H1 (cell line): Measurements from ENCODE around the gene TBC1D23. TPM values are rescaled to one million over a fixed set of nuclear protein-coding genes. Genes with fewer than 3 reads are reported as not detected.

Experiments
- CTCF ChIA-PET: fragments of 300-600 bp; sonication (Branson Sonifier 250); formaldehyde crosslinking; loops from one replicate; lab custom pipeline; 2021; ENCODE audit not compliant: partially characterized antibody; lab: Charles Lee
- POLR2A ChIA-PET: fragments of 300-600 bp; sonication (Branson Sonifier 250); formaldehyde crosslinking; loops from one replicate; lab custom pipeline; 2021; ENCODE audit warnings: inconsistent platforms; ENCODE audit not compliant: partially characterized antibody; lab: Charles Lee
- DNase-seq, 2 experiments: peaks; one replicate each; pipeline versions ENCODE4 v3.0.0 to v3.0.0-alpha.2; 2010 to 2022; ENCODE audit warnings: low spot score in 2 of 2, low read depth in 1 of 2, mixed read lengths in 1 of 2
- FAIRE-seq: peaks from 2 replicates; lab custom pipeline; 2011; peaks lifted over from hg19 to GRCh38; lab: Jason Lieb, UNC
- H2AFZ ChIP-seq: 2 replicates; pipeline ENCODE4 v1.8.1; 2012; ENCODE audit warnings: low read length, inconsistent platforms
- H2AK5ac ChIP-seq: 2 replicates; pipeline ENCODE4 v1.6.1; 2013; ENCODE audit warnings: low read depth, low read length
- H2BK120ac ChIP-seq: replicated peaks from 2 replicates; pipeline ENCODE3; 2013; ENCODE audit warnings: low read depth, low read length, inconsistent platforms
- H2BK12ac ChIP-seq: 2 replicates; pipeline ENCODE4 v1.6.1; 2013; ENCODE audit warnings: low read depth, low read length
- H2BK15ac ChIP-seq: 2 replicates; pipeline ENCODE4 v1.6.1; 2013; ENCODE audit warnings: low read length
- H2BK20ac ChIP-seq: 2 replicates; pipeline ENCODE4 v1.6.1; 2013; ENCODE audit warnings: low read length
- H2BK5ac ChIP-seq: 2 replicates; pipeline ENCODE4 v1.6.1; 2013; ENCODE audit warnings: low read depth, low read length
- H3K14ac ChIP-seq: 2 replicates; pipeline ENCODE4 v1.6.1; 2013; ENCODE audit warnings: inconsistent platforms; ENCODE audit not compliant: insufficient read length
- H3K18ac ChIP-seq: 2 replicates; pipeline ENCODE4 v1.6.1; 2013; ENCODE audit warnings: low read length; ENCODE audit errors: extremely low read depth
- H3K23ac ChIP-seq: 2 replicates; pipeline ENCODE4 v1.6.1; 2013; ENCODE audit warnings: inconsistent platforms; ENCODE audit not compliant: insufficient read length
- H3K23me2 ChIP-seq: 2 replicates; pipeline ENCODE4 v1.6.1; 2013; ENCODE audit warnings: low read depth, low read length
- H3K27ac ChIP-seq: 2 replicates; pipeline ENCODE4 v1.6.1; 2011; ENCODE audit warnings: low read depth, low read length, inconsistent platforms
- H3K27me3 ChIP-seq, 4 experiments: replicated peaks in 1 of 4; 1 replicate in 1 of 4; 2 replicates in 3 of 4; pipeline versions ENCODE4 v1.6.1 to v1.8.1; 2011 to 2013; ENCODE audit warnings: low read length in 3 of 4, mild to moderate bottlenecking in 3 of 4, inconsistent platforms in 2 of 4, mixed read lengths in 2 of 4, moderate library complexity in 1 of 4; ENCODE audit not compliant: control insufficient read depth in 3 of 4, insufficient read depth in 3 of 4; ENCODE audit errors: extremely low read depth in 1 of 4
- H3K36me3 ChIP-seq, 4 experiments: 2 replicates each; pipeline versions ENCODE4 v1.6.1 to v1.8.1; 2011 to 2013; ENCODE audit warnings: mild to moderate bottlenecking in 4 of 4, low read length in 3 of 4, moderate library complexity in 2 of 4, control low read depth in 1 of 4, inconsistent platforms in 1 of 4; ENCODE audit not compliant: insufficient read depth in 4 of 4, control insufficient read depth in 2 of 4
- H3K4ac ChIP-seq: replicated peaks from 2 replicates; pipeline ENCODE3; 2013; ENCODE audit warnings: low read length, low read depth, mixed read lengths, inconsistent platforms; ENCODE audit not compliant: insufficient read length
- H3K4me1 ChIP-seq, 4 experiments: replicated peaks in 1 of 4; 1 replicate in 1 of 4; 2 replicates in 3 of 4; pipeline versions ENCODE4 v1.6.1 to v1.8.1; 2011 to 2013; ENCODE audit warnings: low read length in 3 of 4, inconsistent platforms in 2 of 4, mixed read lengths in 1 of 4; ENCODE audit not compliant: insufficient read depth in 4 of 4, control insufficient read depth in 3 of 4
- H3K4me2 ChIP-seq, 2 experiments: 2 replicates each; pipeline versions ENCODE4 v1.6.1 to v1.8.1; 2011 to 2013; ENCODE audit warnings: low read depth in 2 of 2, low read length in 2 of 2, control low read depth in 1 of 2, inconsistent platforms in 1 of 2, mild to moderate bottlenecking in 1 of 2; ENCODE audit not compliant: insufficient read depth in 1 of 2
- H3K4me3 ChIP-seq, 4 experiments: fragments of 200-600, 300-600 bp in 1 of 4; sonication (generic), shearing (Covaris generic), sonication (Bioruptor Twin) in 1 of 4; 2 replicates each; pipeline versions ENCODE4 v1.5.1 to v1.8.1; 2011 to 2016; ENCODE audit warnings: low read length in 4 of 4, low read depth in 3 of 4, control low read depth in 2 of 4, inconsistent platforms in 2 of 4, mild to moderate bottlenecking in 2 of 4, mixed read lengths in 1 of 4, moderate library complexity in 1 of 4; ENCODE audit not compliant: insufficient read depth in 2 of 4; ENCODE audit errors: extremely low read depth in 1 of 4
- H3K56ac ChIP-seq: replicated peaks from 2 replicates; pipeline ENCODE3; 2013; ENCODE audit warnings: low read depth, mild to moderate bottlenecking, mixed read lengths, low read length, inconsistent platforms; ENCODE audit not compliant: insufficient read length
- H3K79me1 ChIP-seq: 2 replicates; pipeline ENCODE4 v1.6.1; 2013; ENCODE audit warnings: low read depth, low read length, control low read depth
- H3K79me2 ChIP-seq, 2 experiments: 2 replicates each; pipeline versions ENCODE4 v1.6.1 to v1.8.1; 2012 to 2013; ENCODE audit warnings: low read length in 2 of 2, mild to moderate bottlenecking in 2 of 2, inconsistent platforms in 1 of 2; ENCODE audit not compliant: insufficient read depth in 2 of 2, control insufficient read depth in 1 of 2
- H3K9ac ChIP-seq, 4 experiments: replicated peaks in 1 of 4; 1 replicate in 1 of 4; 2 replicates in 3 of 4; pipeline versions ENCODE4 v1.6.1 to v1.8.1; 2011 to 2013; ENCODE audit warnings: low read depth in 3 of 4, low read length in 3 of 4, control low read depth in 2 of 4, mild to moderate bottlenecking in 2 of 4, moderate library complexity in 2 of 4, inconsistent platforms in 1 of 4; ENCODE audit errors: extremely low read depth in 1 of 4
- H3K9me3 ChIP-seq, 2 experiments: 2 replicates each; pipeline versions ENCODE4 v1.6.1 to v1.8.1; 2012 to 2013; ENCODE audit warnings: mild to moderate bottlenecking in 2 of 2, moderate library complexity in 2 of 2, control low read depth in 1 of 2, inconsistent platforms in 1 of 2, low read depth in 1 of 2, low read length in 1 of 2, mixed read lengths in 1 of 2; ENCODE audit not compliant: insufficient read depth in 2 of 2
- H4K20me1 ChIP-seq, 2 experiments: replicated peaks in 1 of 2; 2 replicates each; pipeline versions ENCODE3 to v1.8.1; 2011 to 2013; ENCODE audit warnings: inconsistent platforms in 2 of 2, low read length in 2 of 2, mild to moderate bottlenecking in 1 of 2; ENCODE audit not compliant: insufficient read depth in 2 of 2, control insufficient read depth in 1 of 2
- H4K5ac ChIP-seq: 2 replicates; pipeline ENCODE4 v1.6.1; 2013; ENCODE audit warnings: low read length, low read depth, mixed read lengths, inconsistent platforms; ENCODE audit not compliant: insufficient read length
- H4K8ac ChIP-seq: 2 replicates; pipeline ENCODE4 v1.8.0; 2013; ENCODE audit warnings: mild to moderate bottlenecking, moderate library complexity, low read length, inconsistent platforms; ENCODE audit not compliant: insufficient read depth; ENCODE audit errors: extremely low read depth
- H4K91ac ChIP-seq: replicated peaks from 2 replicates; pipeline ENCODE3; 2013; ENCODE audit warnings: low read length, mixed read lengths, inconsistent platforms; ENCODE audit not compliant: insufficient read length
- CHD1 ChIP-seq: IDR thresholded peaks from 2 replicates; pipeline ENCODE4 v1.6.1; 2012; ENCODE audit warnings: low read depth, low read length, improper control_type of control experiment
- CREB1 ChIP-seq: IDR thresholded peaks from 2 replicates; pipeline ENCODE4 v1.6.1; 2012; ENCODE audit warnings: inconsistent platforms
- CTBP2 ChIP-seq: IDR thresholded peaks from 2 replicates; pipeline ENCODE4 v1.7.0; 2011; ENCODE audit warnings: borderline replicate concordance, mild to moderate bottlenecking, moderate library complexity, mixed read lengths, low read length; ENCODE audit not compliant: insufficient read depth, insufficient read length
- FOSL1 ChIP-seq: IDR thresholded peaks from 2 replicates; pipeline ENCODE4 v1.6.1; 2011; ENCODE audit warnings: mild to moderate bottlenecking, low read depth, low read length, moderate library complexity; ENCODE audit not compliant: insufficient read depth
- HDAC2 ChIP-seq, 2 experiments: fragments of 300-600 bp in 1 of 2; sonication (generic) in 1 of 2; IDR thresholded peaks; 2 replicates each; pipeline ENCODE4 v1.6.1; 2011 to 2012; ENCODE audit warnings: low read depth in 2 of 2, low read length in 2 of 2, mild to moderate bottlenecking in 2 of 2, moderate library complexity in 2 of 2, borderline replicate concordance in 1 of 2, inconsistent platforms in 1 of 2
- JUN ChIP-seq: IDR thresholded peaks from 2 replicates; pipeline ENCODE4 v1.6.1; 2011; ENCODE audit warnings: low read depth, mild to moderate bottlenecking, improper control_type of control experiment, low read length
- JUND ChIP-seq: IDR thresholded peaks from 2 replicates; pipeline ENCODE4 v1.6.1; 2011; ENCODE audit warnings: mild to moderate bottlenecking, improper control_type of control experiment, low read length
- KDM5A ChIP-seq: fragments of 200-600 bp; IDR thresholded peaks from 2 replicates; pipeline ENCODE4 v1.7.1; 2012; ENCODE audit warnings: mild to moderate bottlenecking, low read length, inconsistent platforms, mixed read lengths
- POLR2A ChIP-seq, 2 experiments: IDR thresholded peaks; 1 replicate in 1 of 2; 2 replicates in 1 of 2; pipeline ENCODE4 v1.6.1; 2011; ENCODE audit warnings: low read depth in 2 of 2, low read length in 2 of 2, mild to moderate bottlenecking in 2 of 2; ENCODE audit errors: control extremely low read depth in 1 of 2
- RAD21 ChIP-seq, 2 experiments: IDR thresholded peaks in 1 of 2; conservative IDR thresholded peaks in 1 of 2; 2 replicates each; pipeline ENCODE4 v1.6.1; 2011; ENCODE audit warnings: low read depth in 2 of 2, low read length in 2 of 2, improper control_type of control experiment in 1 of 2, inconsistent platforms in 1 of 2, mild to moderate bottlenecking in 1 of 2, moderate library complexity in 1 of 2
- SIX5 ChIP-seq: IDR thresholded peaks from 2 replicates; pipeline ENCODE4 v1.6.1; 2011; ENCODE audit warnings: mild to moderate bottlenecking, low read depth, low read length
- USF2 ChIP-seq: IDR thresholded peaks from 2 replicates; pipeline ENCODE4 v1.6.1; 2011; ENCODE audit warnings: low read length, improper control_type of control experiment
- WGBS, 2 experiments: shearing (Covaris generic) in 1 of 2; methylation state at CpG; one replicate each; pipeline versions ENCODE4 v1.1.6 to v1.1.7; 2013 to 2015; ENCODE audit warnings: low lambda C conversion rate in 2 of 2, mixed read lengths in 2 of 2, inconsistent platforms in 1 of 2, low coverage in 1 of 2, missing lambda C conversion rate in 1 of 2; ENCODE audit not compliant: insufficient replicate concordance in 2 of 2, insufficient coverage in 1 of 2, insufficient read length in 1 of 2; ENCODE audit errors: extremely low coverage in 1 of 2, missing lambda C conversion rate in 1 of 2; 5-methylcytosine and 5-hydroxymethylcytosine counted together
- polyA plus RNA-seq, 7 experiments: library from polyadenylated mRNA; depleted of rRNA in 3 of 7; stranded (reverse) in 5 of 7; unstranded in 2 of 7; fragments of >200 nt in 5 of 7; fragments of 200-250 nt in 2 of 7; gene quantifications; 1 replicate in 5 of 7; 2 replicates in 1 of 7; 4 replicates in 1 of 7; pipeline versions ENCODE4 v1.2.1 to v1.2.3, GENCODE V29; 2011 to 2013; ENCODE audit warnings: missing spikeins in 2 of 7, mixed read lengths in 2 of 7
- total RNA-seq: library from RNA; stranded (reverse); fragmentation: NEBNext Ultra II Directional; extraction: Animal tissue kit (Norgen Biotek cat#: 25700); gene quantifications from 2 replicates; pipeline ENCODE4 v1.2.1, GENCODE V29; 2021

The TBC1D23 gene
- total and polyA plus RNA-seq, 2 of the 8 experiments (the other 6 are each of a cell fraction or from before 2014, with no cell fraction given) = 6.4 to 29.3 TPM

GRCh38 chr3:100354850-100355249 lies 94.1 kb downstream of the TBC1D23 start:
- no peak overlapping the region for H3K9ac ChIP-seq
- H3K23me2 ChIP-seq = no peaks in the 10 kb centered on the region
- no peaks in the 10 kb centered on the region for H3K79me2 ChIP-seq
- H2BK120ac ChIP-seq = no peak overlapping the region
- no peaks in the 10 kb centered on the region for H3K27me3 ChIP-seq
- no peak overlapping the region for H2BK20ac ChIP-seq
- H2BK15ac ChIP-seq = no peak overlapping the region
- H2AFZ ChIP-seq = no peak overlapping the region
- H2AK5ac ChIP-seq = no peak overlapping the region
- DNase-seq (no peak), FAIRE-seq (no peak)
- H3K4me3 ChIP-seq = no peak overlapping the region
- H3K27ac ChIP-seq = no peak overlapping the region
- ChIA-PET CTCF (interaction anchor here (1.1 to 1.8 kb wide), 5 partner anchors 10 to 39 kb away, joined by 3 to 6 read pairs (median 5); no protein-coding TSS in a partner anchor), POLR2A (interaction anchor here (0.8 to 2.0 kb wide), 6 partner anchors 8 to 88 kb away, joined by 3 to 9 read pairs (median 4); partner anchors contain the start of genes LNP1 and TOMM70)
- H4K20me1 ChIP-seq = no peaks in the 10 kb centered on the region
- TF ChIP-seq JUND (no peak), JUN (no peak), POLR2A (IDR thresholded peaks at IDR 0.05; ENCODE audit: control extremely low read depth in 1 of 2, low read depth in 2 of 2, low read length in 2 of 2) (no peak), CTBP2 (no peak), FOSL1 (no peak), CHD1 (no peak), HDAC2 (IDR thresholded peaks at IDR 0.05; ENCODE audit: borderline replicate concordance in 1 of 2, low read depth in 2 of 2, low read length in 2 of 2) (no peak), CREB1 (no peak), KDM5A (no peak), USF2 (no peak), RAD21 (IDR thresholded peaks at IDR 0.05 in 1 of 2, conservative IDR thresholded peaks at IDR 0.05 in 1 of 2; ENCODE audit: low read depth in 2 of 2, low read length in 2 of 2) (no peak), SIX5 (no peak)
- H4K91ac ChIP-seq = no peak overlapping the region
- H3K4me1 ChIP-seq = no peaks in the 10 kb centered on the region
- H4K8ac ChIP-seq = no peak overlapping the region
- H3K56ac ChIP-seq = no peak overlapping the region
- H3K4me2 ChIP-seq = no peak overlapping the region
- H3K36me3 ChIP-seq = peaks cover 0 to 3% (median 1%) of the 10 kb centered on the region in 4 experiments; a peak in 2 of 8 replicates
- H3K9me3 ChIP-seq = no peaks in the 10 kb centered on the region
- H3K79me1 ChIP-seq = no peaks in the 10 kb centered on the region
- H3K18ac ChIP-seq = no peak overlapping the region
- H3K14ac ChIP-seq = no peak overlapping the region
- no peak overlapping the region for H4K5ac ChIP-seq
- no peak overlapping the region for H3K4ac ChIP-seq
- no peak overlapping the region for H3K23ac ChIP-seq
- no peak overlapping the region for H2BK5ac ChIP-seq
- WGBS, 2 experiments = 95% methylated on average over 3 of the region's 3 CpGs; no CpG with 5 or more reads in 1 of the 2 experiments
- no peak overlapping the region for H2BK12ac ChIP-seq
